Stimulated activated CD4-positive, alpha-beta T cell treated with anti-CD3 and anti-CD28 coated beads, Interleukin-15, amount 100 ng/mL, for 48 hours (primary cell): Measurements from ENCODE around the gene GDNF.

Experiments used
- DNase-seq, 2 donors: peaks; one replicate each; pipeline ENCODE4 v3.0.0-alpha.2; 2020; ENCODE audit warnings: low read depth in 2 of 2

The GDNF gene

DNA sequence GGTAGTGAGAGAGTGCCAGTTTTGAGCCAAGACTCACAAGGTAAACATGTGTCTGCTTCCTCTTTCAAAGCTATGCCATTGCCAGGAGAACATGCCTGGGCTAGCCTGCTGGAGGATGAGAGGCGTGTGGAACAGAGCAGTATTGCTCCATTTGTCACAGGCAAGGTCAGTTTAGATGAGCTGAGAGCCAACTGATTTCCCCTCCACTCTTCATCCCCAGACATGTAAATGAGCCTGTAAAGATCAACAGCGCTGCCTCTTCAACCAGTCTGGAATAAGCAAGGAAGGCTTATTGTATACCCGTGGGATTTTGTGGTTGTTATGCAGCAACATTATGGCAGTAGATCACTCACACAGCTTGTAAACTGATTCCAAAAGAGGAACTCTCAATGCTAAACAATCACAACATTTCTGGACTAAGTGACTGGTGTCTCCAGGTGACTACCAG, 8.2 kb upstream of the GDNF start:
- DNase-seq, result no peak

- no peak for DNase-seq
Observed at GRCh38 chr5:37846786-37847310, 7.0 kb upstream of the GDNF start.

GRCh38 chr5:37844009-37844408, 4.2 kb upstream of the GDNF start:
- DNase-seq, result no peak

GRCh38 chr5:37842048-37842447, 2.2 kb upstream of the GDNF start:
- DNase-seq, result no peak

DNA sequence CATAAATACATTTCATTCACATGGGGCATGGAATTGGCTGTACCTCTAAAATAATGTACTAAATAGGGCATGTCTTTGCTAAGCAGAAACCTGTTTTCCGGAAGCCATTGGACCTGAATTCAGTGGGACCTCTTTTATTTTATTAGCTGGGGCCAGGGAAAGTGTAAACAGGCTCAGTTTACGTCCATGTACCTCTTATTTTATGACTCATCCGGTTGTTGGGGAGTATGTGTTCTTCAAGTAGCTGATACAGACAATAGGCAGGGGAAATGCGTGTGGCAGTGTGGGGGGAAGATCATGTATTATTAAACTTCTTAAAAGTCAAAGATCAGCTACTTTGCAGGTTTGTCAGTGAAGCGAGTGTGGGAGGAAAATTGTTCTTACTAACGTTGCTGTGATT, 1.4 kb upstream of the GDNF start:
- DNase-seq, result no peak

DNA sequence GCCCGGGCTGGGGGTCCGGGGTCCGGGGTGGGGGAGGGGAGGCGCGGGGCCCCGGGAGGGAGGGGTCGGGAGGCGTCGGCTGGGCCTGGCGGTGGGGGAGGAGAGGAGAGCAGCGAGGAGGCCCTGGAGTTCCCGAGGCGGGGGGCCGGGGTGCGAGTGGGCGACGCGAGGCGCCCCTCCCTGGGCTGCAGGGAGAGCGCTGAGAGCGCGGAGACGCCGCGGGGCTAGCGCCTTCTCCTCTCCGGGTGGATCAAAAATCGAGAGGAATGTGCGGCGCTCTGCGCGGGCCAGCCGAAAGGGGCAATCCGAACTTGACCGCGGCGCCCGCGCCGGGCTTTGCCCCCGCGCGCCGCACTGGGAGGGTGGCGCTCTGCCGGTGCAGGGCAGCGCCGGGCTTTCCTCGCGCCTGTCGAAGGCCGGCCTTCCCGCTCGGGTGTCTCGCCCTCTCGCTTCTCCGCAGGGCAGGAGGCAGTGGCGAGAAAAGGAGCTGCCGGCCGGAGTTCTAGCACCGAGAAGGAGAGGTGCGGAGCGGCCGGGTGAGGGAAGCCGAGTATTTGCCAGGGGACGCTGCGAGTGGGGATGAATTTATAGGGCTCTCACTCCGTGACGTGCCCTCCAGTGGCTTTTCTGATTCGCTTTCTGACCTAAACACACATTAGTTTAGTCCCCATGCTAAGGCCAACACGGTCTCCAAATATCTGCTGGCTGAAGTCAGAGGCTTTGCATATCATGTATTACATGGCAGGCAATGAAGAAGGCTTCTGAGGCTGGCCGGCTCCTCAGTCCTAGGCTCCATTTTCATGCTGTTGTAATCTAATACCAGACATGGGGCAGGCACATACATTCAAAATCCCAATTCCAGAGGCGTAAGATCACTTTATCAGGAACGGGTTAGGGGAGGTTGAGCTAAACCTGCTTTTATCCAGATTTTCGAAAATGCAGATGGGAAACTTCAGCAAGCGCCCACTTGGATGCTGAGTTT, 503 bp upstream of the GDNF start:
- no peak for DNase-seq

DNA sequence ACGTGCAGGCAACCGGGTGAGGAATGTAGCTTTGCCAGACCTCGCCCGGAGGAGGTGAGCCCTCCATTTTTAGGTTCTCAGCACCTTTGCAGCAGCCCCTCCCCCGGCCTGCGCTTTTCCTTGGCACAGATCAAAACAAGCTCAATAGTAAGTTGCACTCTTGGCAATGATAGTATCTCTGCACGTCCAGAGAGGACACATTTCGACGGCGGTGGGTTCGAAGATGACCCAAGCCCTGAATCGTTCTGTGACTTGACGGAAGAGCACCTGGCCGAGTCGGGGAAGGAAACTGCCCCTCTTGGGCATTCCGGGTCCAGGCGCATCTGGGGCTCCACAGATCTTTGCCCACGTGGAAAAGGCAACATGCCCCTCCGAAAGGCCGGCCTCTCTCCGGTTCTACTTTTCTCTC, 904 bp downstream of the GDNF start:
- DNase-seq, result no peak

DNA sequence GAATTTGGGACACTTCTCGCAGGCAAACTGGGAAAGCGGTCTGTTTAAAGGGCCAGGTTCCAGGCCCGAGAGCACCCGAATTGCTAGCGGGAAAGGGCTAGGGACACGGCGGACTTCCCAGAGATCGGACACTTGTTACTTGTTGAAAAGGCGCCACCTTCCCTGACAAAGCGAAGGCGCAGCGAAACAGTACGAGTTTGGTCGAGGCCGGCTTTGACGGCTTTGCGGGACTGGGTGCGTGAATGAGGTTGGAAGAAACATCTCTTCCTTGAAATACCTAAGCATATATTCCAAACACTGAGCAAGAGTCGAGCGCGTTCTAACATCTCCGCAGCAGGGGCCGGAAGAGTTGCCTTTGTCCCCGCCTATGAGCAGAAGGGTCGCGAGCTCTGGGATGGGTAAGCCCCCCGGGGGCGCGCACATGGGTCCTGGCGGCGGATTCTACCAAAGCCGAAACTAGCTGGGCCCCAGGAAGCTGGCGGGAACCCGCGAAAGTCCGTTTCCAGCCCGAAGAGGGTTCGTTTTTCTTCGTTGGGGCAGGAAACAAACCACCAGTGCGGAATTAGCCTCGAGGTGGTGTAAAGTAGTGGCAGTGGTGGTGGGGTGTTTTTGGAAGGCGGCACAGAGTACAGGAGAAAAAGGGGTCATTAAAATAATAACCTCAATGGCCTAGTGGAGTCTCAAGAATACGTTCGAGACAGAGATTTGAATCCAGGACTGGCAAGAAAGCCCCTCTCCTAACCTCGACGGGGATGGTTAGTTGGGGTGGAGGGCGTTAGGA, 1.5 kb downstream of the GDNF start:
- DNase-seq, result no peak

- DNase-seq, result peak; percentile 54 to 73
Observed at GRCh38 chr5:37837414-37838032, 2.3 kb downstream of the GDNF start.

- no peak for DNase-seq
Observed at GRCh38 chr5:37836592-37837413, 3.0 kb downstream of the GDNF start.

DNA sequence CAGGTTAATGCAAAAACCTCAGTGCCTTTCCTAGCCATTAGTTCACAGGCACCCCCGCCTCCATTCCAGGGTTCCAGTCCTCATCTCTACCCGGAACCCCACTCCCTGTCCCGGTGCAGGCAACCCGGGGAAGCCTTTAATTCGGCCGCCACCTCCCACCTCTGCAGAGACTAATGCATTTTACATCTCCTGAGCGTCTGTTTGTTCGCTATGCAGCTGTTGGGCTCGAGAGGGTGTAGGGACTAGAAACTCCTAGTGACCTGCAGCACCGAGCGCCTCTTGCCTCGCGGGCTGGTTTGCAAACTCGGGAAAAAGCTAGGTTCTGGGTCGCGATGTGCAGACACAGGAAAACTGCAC, 3.6 kb downstream of the GDNF start:
- no peak for DNase-seq

DNA sequence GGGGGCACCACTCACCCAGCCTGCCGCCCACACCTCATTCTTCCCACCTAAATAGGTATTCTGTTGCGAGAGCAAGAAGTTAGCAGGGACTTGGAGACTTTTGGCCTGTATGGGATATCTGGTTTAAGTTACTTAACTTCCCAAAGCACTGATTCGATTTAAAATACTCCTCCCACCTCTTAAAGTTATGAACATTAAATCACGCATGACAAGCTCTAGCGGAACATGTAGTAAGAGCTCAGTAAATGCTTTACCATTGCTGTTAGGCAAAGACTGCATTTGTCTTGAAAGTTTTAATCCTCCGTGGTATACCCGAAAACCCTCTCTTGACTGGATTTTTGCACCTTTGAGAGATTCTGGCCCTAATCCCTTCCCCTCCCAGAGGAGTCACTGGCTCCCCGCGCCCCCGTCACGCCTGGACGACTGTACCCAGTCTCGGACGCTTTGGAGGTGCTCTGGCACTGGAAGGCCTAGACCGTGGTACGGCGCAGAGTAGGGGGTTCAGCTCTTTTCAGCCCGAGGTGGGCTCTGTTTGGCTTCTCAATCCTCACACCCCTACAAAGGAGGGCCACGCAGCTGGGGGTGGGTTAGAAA, 4.4 kb downstream of the GDNF start:
- no peak for DNase-seq

- no peak for DNase-seq
Observed at GRCh38 chr5:37834542-37835379, 5.1 kb downstream of the GDNF start.

DNA sequence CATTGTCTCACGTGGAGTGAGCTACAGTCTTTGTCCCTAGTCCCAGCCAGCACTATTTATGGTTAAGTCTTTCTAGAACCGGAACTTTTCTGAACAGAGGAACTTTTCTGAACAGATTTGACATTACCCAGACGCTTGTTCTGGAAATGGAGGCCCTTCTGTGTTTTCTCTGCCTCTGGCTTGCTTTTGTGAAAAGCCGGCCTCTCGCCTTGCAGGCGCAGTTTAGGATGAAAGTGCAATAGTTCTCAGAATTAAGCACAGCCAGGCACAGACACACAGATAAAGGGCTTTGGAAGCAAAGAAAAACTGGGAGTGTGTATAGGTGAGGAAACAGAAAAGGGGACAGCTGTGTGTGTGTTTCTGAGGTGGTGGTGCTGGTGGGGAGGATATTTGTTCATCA, 5.9 kb downstream of the GDNF start:
- no peak for DNase-seq

- DNase-seq, result no peak
Observed at GRCh38 chr5:37831821-37832534, 7.9 kb downstream of the GDNF start.

DNA sequence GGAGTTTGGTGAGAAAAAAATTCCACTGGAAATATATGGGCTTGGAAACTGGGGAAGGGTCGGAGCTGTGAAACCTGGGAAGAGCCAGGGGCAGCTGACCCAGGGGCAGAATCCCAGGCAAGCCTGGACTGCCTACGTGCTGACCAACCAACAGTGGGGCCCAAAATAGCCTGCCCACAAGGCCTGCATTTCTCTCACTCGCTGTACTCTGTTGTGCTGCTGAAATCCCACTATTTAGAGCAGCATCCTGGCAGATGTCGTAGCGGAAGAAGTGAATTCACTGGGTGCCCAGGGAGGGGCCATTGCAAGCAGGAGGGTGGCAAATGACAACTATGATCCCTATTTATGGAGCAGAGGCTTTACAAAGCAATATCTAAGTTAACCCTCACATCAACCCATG, 9.5 kb downstream of the GDNF start:
- DNase-seq, result no peak

DNA sequence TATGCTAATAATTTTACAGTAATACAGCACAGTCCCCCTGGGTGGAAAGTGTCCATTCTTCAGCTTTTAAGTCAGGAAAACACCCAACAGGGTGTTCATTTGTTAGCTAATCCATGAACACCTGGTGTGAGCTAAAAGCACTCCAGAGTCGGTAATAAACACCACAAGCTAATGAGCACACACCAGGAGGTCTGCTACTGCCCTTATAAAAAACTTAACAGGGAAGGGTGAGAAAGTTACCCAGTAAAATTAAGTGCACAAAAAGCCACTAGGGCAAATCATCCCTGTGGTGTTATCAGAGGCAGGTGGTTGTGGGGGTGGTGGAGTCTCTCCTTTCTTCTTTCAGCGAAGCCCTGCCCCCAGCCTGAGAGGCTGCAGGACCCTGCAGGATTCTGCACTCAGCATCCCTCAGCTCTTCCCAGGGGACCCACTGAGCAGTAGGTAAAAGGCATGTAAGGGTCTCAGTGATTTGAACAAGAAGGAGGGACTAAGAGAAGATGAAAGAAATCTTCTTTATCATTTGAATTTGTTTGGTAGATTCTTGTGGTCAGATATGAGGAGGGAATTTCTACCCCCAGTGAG, 14.4 kb downstream of the GDNF start:
- no peak for DNase-seq

- DNase-seq, result no peak
Observed at GRCh38 chr5:37823433-37824152, 16.2 kb downstream of the GDNF start.
